Muscle layer of colon (tissue), 2 donors: Measurements from ENCODE around the gene MAN1A2.
"Not testable (repeated sequence)": the region's sequence is repeated elsewhere in the genome, so short reads cannot be mapped to it uniquely, and the experiment has no call there.

Source experiments
- H3K27ac ChIP-seq: one replicate; pipeline ENCODE4 v1.7.0; 2013; ENCODE audit warnings: low read depth, mild to moderate bottlenecking, low read length, moderate library complexity
- H3K27me3 ChIP-seq, 2 donors: one replicate each; pipeline ENCODE4 v1.7.0; 2013; ENCODE audit warnings: low read length in 2 of 2, mild to moderate bottlenecking in 2 of 2; ENCODE audit not compliant: insufficient read depth in 2 of 2, control insufficient read depth in 1 of 2
- H3K36me3 ChIP-seq: one replicate; pipeline ENCODE4 v1.7.0; 2013; ENCODE audit warnings: mild to moderate bottlenecking, low read length; ENCODE audit not compliant: insufficient read depth
- H3K4me1 ChIP-seq: one replicate; pipeline ENCODE4 v1.7.0; 2013; ENCODE audit warnings: mild to moderate bottlenecking, low read length; ENCODE audit not compliant: insufficient read depth
- H3K4me3 ChIP-seq, 2 donors: one replicate each; pipeline ENCODE4 v1.7.0; 2013; ENCODE audit warnings: low read length in 2 of 2, low read depth in 1 of 2, mild to moderate bottlenecking in 1 of 2, moderate library complexity in 1 of 2
- H3K9ac ChIP-seq: one replicate; pipeline ENCODE4 v1.7.0; 2013; ENCODE audit warnings: low read length
- H3K9me3 ChIP-seq: one replicate; pipeline ENCODE4 v1.7.0; 2013; ENCODE audit warnings: mild to moderate bottlenecking, low read length
- donor health status: abdominal sarcoma.
- donor health status: Adenocarcinoma of cecum.

Gene MAN1A2

GRCh38 chr1:117466761-117467160 lies 99.5 kb downstream of the MAN1A2 start:
- Histone ChIP-seq H3K36me3 (peaks cover 4% of the 10 kb centered on the region), H3K27me3 (no peaks in the 10 kb centered on the region), H3K4me3 (no peak overlapping the region), H3K9me3 (no peaks in the 10 kb centered on the region), H3K27ac (no peak overlapping the region), H3K4me1 (no peaks in the 10 kb centered on the region), H3K9ac (no peak overlapping the region)

GRCh38 chr1:117467336-117467735 lies 100.1 kb downstream of the MAN1A2 start:
- no peaks in the 10 kb centered on the region for H3K9me3 ChIP-seq
- no peak overlapping the region for H3K4me3 ChIP-seq
- H3K36me3 ChIP-seq: peaks cover 4% of the 10 kb centered on the region
- no peak overlapping the region for H3K9ac ChIP-seq
- H3K27ac ChIP-seq: no peak overlapping the region
- no peaks in the 10 kb centered on the region for H3K4me1 ChIP-seq
- H3K27me3 ChIP-seq: no peaks in the 10 kb centered on the region

GRCh38 chr1:117473063-117473462 lies 105.8 kb downstream of the MAN1A2 start:
- Histone ChIP-seq H3K36me3 (peaks cover 4% of the 10 kb centered on the region), H3K4me3 (no peak overlapping the region), H3K27ac (no peak overlapping the region)

GRCh38 chr1:117475495-117475894 lies 108.2 kb downstream of the MAN1A2 start:
- H3K9me3 ChIP-seq, H3K27ac ChIP-seq, H3K27me3 ChIP-seq, H3K36me3 ChIP-seq, H3K4me1 ChIP-seq, H3K4me3 ChIP-seq, H3K9ac ChIP-seq: not testable (repeated sequence)

More at GRCh38 chr1:117473063-117473462, 105.8 kb downstream of the MAN1A2 start:
- Histone ChIP-seq H3K27me3 (no peaks in the 10 kb centered on the region), H3K4me1 (no peaks in the 10 kb centered on the region), H3K9me3 (no peaks in the 10 kb centered on the region), H3K9ac (no peak overlapping the region)

GRCh38 chr1:117479086-117479485 lies 111.8 kb downstream of the MAN1A2 start:
- Histone ChIP-seq H3K4me1 (no peaks in the 10 kb centered on the region), H3K9ac (no peak overlapping the region), H3K4me3 (no peak overlapping the region), H3K36me3 (peaks cover 4% of the 10 kb centered on the region), H3K27ac (no peak overlapping the region), H3K9me3 (no peaks in the 10 kb centered on the region), H3K27me3 (no peaks in the 10 kb centered on the region)

GRCh38 chr1:117481410-117481809 lies 114.2 kb downstream of the MAN1A2 start:
- Histone ChIP-seq H3K9ac (no peak overlapping the region), H3K9me3 (no peaks in the 10 kb centered on the region), H3K4me3 (no peak overlapping the region), H3K4me1 (no peaks in the 10 kb centered on the region), H3K27ac (no peak overlapping the region), H3K36me3 (peaks cover 4% of the 10 kb centered on the region), H3K27me3 (no peaks in the 10 kb centered on the region)

GRCh38 chr1:117493906-117494305 lies 126.7 kb downstream of the MAN1A2 start:
- no peak overlapping the region for H3K9ac ChIP-seq
- H3K9me3 ChIP-seq: no peaks in the 10 kb centered on the region
- H3K27ac ChIP-seq: no peak overlapping the region
- H3K4me3 ChIP-seq: no peak overlapping the region
- no peaks in the 10 kb centered on the region for H3K4me1 ChIP-seq
- no peaks in the 10 kb centered on the region for H3K36me3 ChIP-seq
- no peaks in the 10 kb centered on the region for H3K27me3 ChIP-seq

GRCh38 chr1:117495068-117495467 lies 127.8 kb downstream of the MAN1A2 start:
- Histone ChIP-seq H3K9me3 (no peaks in the 10 kb centered on the region), H3K27ac (no peak overlapping the region), H3K4me1 (no peaks in the 10 kb centered on the region), H3K4me3 (no peak overlapping the region), H3K27me3 (no peaks in the 10 kb centered on the region), H3K9ac (no peak overlapping the region), H3K36me3 (no peaks in the 10 kb centered on the region)

- Histone ChIP-seq H3K27ac (no peak overlapping the region), H3K9me3 (no peaks in the 10 kb centered on the region), H3K36me3 (peaks cover 3% of the 10 kb centered on the region), H3K9ac (no peak overlapping the region), H3K4me3 (no peak overlapping the region), H3K27me3 (no peaks in the 10 kb centered on the region), H3K4me1 (no peaks in the 10 kb centered on the region)
These were observed 131.8 kb downstream of the MAN1A2 start for GRCh38 chr1:117499071-117499470.

- no peak overlapping the region for H3K9ac ChIP-seq
- no peaks in the 10 kb centered on the region for H3K4me1 ChIP-seq
- no peaks in the 10 kb centered on the region for H3K27me3 ChIP-seq
- H3K27ac ChIP-seq: no peak overlapping the region
- H3K9me3 ChIP-seq: no peaks in the 10 kb centered on the region
- H3K36me3 ChIP-seq: peaks cover 3% of the 10 kb centered on the region
- H3K4me3 ChIP-seq: no peak overlapping the region
These were observed 133.3 kb downstream of the MAN1A2 start for GRCh38 chr1:117500584-117500983.

- Histone ChIP-seq H3K4me3 (no peak overlapping the region), H3K9ac (no peak overlapping the region), H3K4me1 (no peaks in the 10 kb centered on the region), H3K9me3 (no peaks in the 10 kb centered on the region), H3K27ac (no peak overlapping the region), H3K36me3 (peaks cover 3% of the 10 kb centered on the region), H3K27me3 (no peaks in the 10 kb centered on the region)
These were observed 134.0 kb downstream of the MAN1A2 start for GRCh38 chr1:117501281-117501680.

GRCh38 chr1:117511273-117511672 lies 144.0 kb downstream of the MAN1A2 start:
- no peaks in the 10 kb centered on the region for H3K27me3 ChIP-seq
- no peaks in the 10 kb centered on the region for H3K36me3 ChIP-seq

More at GRCh38 chr1:117511273-117511672, 144.0 kb downstream of the MAN1A2 start:
- no peak overlapping the region for H3K4me3 ChIP-seq
- H3K27ac ChIP-seq: no peak overlapping the region
- no peaks in the 10 kb centered on the region for H3K9me3 ChIP-seq
- H3K9ac ChIP-seq: no peak overlapping the region
- H3K4me1 ChIP-seq: no peaks in the 10 kb centered on the region
